Fibroblast of mammary gland (primary cell): ENCODE data around the gene ZNF334.

Source experiments
- DNase-seq: peaks from one replicate; pipeline ENCODE4 v3.0.0-alpha.2; 2010; ENCODE audit warnings: low read depth
- H3K4me3 ChIP-seq: 2 replicates; pipeline ENCODE4 v1.5.1; 2011; ENCODE audit warnings: low read depth, mild to moderate bottlenecking, low read length, moderate library complexity; ENCODE audit not compliant: control insufficient read depth
- CTCF ChIP-seq: conservative IDR thresholded peaks from 2 replicates; pipeline ENCODE4 v1.5.1; 2011; ENCODE audit warnings: low read depth, low read length, inconsistent platforms; ENCODE audit not compliant: control insufficient read depth, insufficient read depth

Gene ZNF334

GRCh38 chr20:46550461-46550860, 37.1 kb upstream of the ZNF334 start, which contains the start of gene OCSTAMP:
Gene OCSTAMP (minus strand): TSS chr20:46550654. CDS start chr20:46550560, 94 bp downstream.
- no peak within 1 kb of the TSS for H3K4me3 ChIP-seq
- TF ChIP-seq CTCF: no peak

DNA sequence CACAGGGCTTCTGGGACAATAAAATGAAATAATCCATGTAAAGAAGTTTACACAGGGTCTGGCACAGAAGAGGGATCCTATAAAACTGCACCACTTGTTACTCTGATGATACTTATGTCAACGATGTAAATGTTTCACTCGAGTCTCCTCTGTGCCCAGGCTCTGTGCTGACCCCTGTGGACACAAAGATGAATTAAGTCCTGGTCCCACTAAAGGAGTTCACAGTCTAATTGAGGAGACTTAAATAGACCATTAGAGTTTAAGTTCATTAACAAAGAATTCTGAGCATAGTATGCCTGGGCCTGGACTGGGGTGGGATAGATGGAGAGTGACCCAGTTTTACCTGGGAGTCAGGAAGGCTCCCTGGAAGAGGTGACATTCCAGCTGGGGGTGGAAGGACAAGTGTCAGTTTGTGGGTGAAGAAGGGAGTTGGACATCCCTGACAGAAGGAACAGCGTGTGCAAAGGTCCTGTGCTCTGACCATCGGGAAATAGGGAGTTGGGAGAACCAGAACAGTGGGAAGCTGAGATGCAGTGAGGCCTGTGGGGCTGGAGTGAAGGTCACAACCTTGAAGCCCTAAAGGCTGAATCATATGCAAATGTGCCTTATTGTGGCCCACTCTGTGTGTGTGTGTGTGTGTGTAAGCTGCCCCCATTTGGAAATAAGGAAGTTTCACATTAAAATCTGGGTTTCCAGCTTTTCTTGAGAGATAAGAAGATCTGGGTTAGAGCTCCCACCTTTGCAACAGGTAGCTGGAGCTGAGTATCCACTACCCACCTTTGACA, 36.0 kb upstream of the ZNF334 start:
- DNase-seq: no peak
- no peak overlapping the region for H3K4me3 ChIP-seq
- no peak for TF ChIP-seq CTCF

More at GRCh38 chr20:46550461-46550860, 37.1 kb upstream of the ZNF334 start, which contains the start of gene OCSTAMP:
- DNase-seq: no peak

GRCh38 chr20:46548688-46549087, 35.3 kb upstream of the ZNF334 start:
- no peak for TF ChIP-seq CTCF
- no peak overlapping the region for H3K4me3 ChIP-seq
- no peak for DNase-seq

GRCh38 chr20:46547995-46548394, 34.6 kb upstream of the ZNF334 start:
- no peak for DNase-seq
- no peak overlapping the region for H3K4me3 ChIP-seq
- TF ChIP-seq CTCF: no peak

- no peak for TF ChIP-seq CTCF
- DNase-seq: no peak
- no peak overlapping the region for H3K4me3 ChIP-seq
Measured at GRCh38 chr20:46546936-46547335, 33.6 kb upstream of the ZNF334 start.

- no peak for TF ChIP-seq CTCF
- no peak for DNase-seq
- no peak overlapping the region for H3K4me3 ChIP-seq
Measured at GRCh38 chr20:46546298-46546697, 32.9 kb upstream of the ZNF334 start.
